Measurements from ENCODE around the gene ACER3.
"Not testable (repeated sequence)": the region's sequence is repeated elsewhere in the genome, so short reads cannot be mapped to it uniquely, and the experiment has no call there.

ACER3 gene

DNA sequence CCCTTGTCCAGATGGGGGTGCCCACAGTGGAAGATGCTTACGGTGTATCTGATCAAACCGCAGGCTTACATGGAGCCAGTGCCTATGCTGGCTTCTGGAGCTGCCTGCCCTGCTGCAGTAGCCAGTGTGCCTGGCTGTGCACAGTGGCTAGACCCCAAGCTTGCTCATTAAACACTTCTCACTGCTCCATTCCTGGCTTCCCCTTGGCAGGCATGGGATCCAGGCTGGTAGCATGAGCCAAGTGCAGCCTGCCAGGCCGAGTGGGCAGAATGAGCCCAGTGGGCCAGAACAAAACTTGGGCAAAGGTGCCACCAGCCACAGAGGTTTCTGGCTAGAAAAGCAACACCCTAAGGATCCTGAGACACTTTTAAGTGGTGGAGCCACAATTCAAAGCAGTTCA, 118.1 kb downstream of the ACER3 start:
- no peak for FAIRE-seq
- DNase-seq (ENCODE audit: insufficient read length, low spot score) = no peak

GRCh38 chr11:76980196-76980595, 119.5 kb downstream of the ACER3 start:
- DNase-seq (ENCODE audit: insufficient read length, low spot score) (no peak), FAIRE-seq (no peak)

DNA sequence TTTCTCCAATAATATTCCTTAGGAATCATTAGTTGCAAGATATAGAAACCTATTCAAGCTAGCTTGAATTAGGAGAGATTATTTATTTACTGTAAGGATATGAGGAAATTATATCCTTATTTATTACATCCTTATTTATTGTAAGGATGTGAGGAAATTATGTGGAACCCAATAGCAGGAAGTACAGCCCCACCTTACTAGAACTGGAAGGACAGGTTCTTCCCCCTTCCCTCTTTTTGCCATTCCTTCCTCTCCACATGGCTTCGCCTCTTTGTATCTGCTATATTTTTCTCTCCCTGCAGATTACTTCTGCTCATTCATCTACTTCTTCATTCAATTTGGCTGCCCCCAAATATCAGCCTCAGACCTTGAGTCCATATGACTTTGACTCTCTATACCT, 124.0 kb downstream of the ACER3 start:
- DNase-seq (ENCODE audit: insufficient read length, low spot score) (no peak), FAIRE-seq (no peak)

- DNase-seq (ENCODE audit: insufficient read length, low spot score) = no peak
- FAIRE-seq = no peak
Observed at GRCh38 chr11:76987203-76987602, 126.5 kb downstream of the ACER3 start.

DNA sequence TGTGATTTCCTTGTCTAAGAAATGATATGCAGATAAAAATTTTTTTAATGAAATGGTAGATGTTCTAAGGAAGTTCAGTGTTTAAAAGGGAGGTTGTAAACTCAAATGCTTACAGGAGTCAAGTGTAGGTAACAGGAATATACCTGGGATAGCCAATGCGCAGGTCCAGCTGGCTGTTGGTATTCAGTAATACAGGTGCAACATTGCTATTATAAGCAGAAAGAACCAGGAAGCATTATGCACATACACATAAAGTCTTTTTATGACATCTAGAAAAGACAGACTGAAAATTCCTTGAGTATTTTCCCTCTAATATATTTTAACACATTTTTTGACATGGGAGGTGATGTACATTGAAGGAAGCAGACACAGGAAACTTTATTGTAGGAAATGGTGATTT, 129.9 kb downstream of the ACER3 start:
- DNase-seq (ENCODE audit: insufficient read length, low spot score) (no peak), FAIRE-seq (no peak)

DNA sequence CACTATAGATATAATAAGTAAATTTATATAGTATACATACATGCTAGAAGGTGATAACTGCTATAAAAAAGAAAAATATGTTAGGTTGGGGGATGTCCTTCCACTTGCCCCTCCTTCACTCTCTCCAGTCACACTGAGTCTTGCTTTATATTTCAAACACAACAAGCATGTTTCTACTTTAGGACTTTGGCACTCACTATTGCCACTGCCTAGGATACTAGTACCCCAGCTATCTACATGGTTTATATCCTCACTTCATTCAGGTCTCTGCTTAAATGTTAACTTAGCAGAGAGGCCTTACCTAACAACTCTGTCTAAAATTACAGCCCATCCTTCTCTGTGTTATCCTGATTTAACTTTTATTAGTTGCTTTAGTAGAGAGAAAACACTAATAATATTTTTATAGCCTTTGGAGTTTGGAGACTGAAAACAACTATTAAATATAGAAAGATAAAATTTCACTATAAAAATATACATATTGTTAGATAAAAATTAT, 134.4 kb downstream of the ACER3 start:
- FAIRE-seq = no peak
- DNase-seq (ENCODE audit: insufficient read length, low spot score) = no peak

DNA sequence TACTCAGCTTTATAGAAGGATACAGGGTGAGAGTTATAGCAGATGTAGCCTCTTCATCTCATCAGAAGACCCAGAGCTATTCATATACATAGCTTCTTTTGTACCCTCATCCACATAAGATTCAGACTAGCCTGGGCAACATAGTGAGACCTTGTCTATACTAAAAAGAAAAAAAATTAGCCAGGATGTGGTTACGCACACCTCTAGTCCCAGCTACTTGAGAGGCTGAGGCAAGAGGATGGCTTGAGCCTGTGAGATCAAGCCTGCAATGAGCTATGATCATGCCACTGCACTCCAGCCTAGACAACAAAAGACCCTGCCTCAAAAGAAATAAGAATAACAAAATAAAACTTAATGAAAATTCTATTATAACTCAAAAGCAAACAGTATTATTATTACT, 136.8 kb downstream of the ACER3 start:
- FAIRE-seq (no peak), DNase-seq (ENCODE audit: insufficient read length, low spot score) (no peak)

DNA sequence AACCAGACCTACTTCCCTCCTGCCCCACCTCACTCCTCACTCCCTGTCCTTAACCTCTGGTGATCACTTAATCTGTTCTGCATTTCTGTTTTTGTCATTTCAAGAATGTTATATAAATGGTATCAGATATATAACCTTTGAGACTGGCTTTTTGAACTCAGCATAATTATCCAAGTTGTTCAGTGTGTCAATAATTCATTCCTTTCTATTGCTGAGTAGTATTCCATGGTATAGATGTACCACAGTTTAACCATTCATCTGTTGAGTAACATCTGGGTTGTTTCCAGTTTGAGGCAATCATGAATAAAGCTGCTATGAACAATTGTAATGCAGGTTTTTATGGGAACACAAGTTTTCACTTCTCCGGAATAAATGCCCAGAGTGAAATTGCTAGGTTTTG, 138.9 kb downstream of the ACER3 start:
- no peak for DNase-seq (ENCODE audit: insufficient read length, low spot score)
- FAIRE-seq = no peak

DNA sequence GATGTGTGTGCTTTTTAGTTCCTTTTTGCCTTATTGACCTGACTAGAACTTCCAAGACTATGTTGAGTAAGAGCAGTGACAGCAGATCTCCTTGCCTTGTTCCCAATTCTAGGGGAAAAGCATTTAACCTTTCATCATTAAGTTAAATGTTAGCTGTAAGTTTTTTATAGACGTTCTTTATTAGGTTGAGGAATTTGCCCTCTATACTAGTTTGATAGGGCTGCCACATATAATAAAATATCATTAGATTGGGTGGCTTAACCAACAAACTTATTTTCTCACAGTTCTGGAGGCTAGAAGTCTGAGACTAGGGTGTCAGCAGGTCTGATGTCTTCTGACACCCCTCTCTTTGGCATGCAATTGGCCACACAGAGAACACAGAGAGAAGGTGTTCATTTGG, 140.9 kb downstream of the ACER3 start:
- FAIRE-seq (no peak), DNase-seq (ENCODE audit: insufficient read length, low spot score) (no peak)

- FAIRE-seq = no peak
- DNase-seq (ENCODE audit: insufficient read length, low spot score) = no peak
Observed at GRCh38 chr11:77002776-77003175, 142.1 kb downstream of the ACER3 start.

DNA sequence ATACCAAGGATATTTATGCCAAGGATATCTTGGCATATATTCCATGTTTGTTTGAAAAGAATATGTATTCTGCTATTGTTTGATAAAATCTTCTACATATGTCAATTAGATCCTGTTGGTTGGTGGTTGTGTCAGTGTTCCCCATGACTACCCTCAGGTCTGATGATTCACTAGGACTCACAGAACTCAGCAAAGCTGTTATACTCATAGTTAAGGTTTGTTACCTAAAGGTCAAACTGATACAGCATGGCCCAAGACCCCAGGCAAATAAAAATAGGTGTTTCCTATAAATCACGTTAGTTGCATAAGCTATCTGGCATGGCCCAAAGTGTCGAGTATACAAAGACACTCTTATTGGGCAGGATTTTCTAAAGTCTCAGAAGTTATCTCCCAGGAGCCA, 143.2 kb downstream of the ACER3 start:
- no peak for FAIRE-seq
- DNase-seq (ENCODE audit: insufficient read length, low spot score) = no peak

GRCh38 chr11:77009533-77010160, 148.9 kb downstream of the ACER3 start:
- FAIRE-seq = peak; percentile 42

DNA sequence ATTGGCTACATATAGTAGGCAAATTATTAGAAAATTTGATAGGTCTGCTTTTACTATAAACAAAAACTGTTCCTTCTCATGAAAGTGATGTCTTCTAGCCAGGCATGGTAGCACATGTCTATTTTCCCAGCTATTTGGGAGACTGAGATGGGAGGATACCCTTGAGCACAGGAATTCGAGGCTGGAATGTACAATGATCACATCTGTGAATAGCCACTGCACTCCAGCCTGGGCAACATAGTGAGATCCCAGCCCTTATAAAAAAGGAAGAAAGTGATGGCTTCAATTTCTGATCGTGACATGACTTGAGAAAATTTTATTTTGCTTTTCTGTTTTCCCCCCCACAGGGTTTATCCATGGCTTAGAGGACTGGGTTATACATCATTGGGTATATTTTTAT, 154.0 kb downstream of the ACER3 start:
- DNase-seq (ENCODE audit: insufficient read length, low spot score) (no peak), FAIRE-seq (no peak)

More at GRCh38 chr11:77009533-77010160, 148.9 kb downstream of the ACER3 start:
- no peak for DNase-seq (ENCODE audit: insufficient read length, low spot score)

- not testable (repeated sequence) for FAIRE-seq; DNase-seq (ENCODE audit: insufficient read length, low spot score)
Observed at GRCh38 chr11:77018396-77018924, 157.7 kb downstream of the ACER3 start.

DNA sequence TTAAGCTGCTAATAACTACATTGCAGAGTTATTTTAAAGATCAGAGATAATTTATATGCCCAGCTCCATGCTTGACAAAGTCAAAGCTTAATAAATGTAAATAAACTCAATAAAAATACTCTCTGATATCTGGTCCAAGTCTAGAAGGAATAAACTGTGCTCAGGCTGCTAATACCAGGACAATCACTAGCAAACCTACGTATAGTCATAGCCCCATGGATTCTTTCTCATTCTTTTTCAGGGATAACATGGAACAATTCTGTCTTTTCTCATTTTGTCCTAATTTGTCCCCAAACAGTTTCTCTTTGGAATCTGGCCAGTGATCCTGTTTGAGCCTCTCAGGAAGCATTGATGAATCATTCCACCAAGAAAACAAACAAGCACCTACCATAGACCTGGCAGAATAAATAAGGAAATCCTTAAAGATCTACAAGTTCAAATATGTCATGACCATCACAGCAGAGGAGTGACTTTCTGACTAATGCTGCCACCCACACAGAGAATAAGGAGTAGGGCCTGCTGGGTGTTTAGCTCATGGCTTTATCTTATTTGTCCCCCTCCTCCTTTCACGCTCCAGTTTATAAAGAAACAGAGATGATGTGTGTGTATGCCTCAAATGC, 159.4 kb downstream of the ACER3 start:
- peak; percentile 20 for FAIRE-seq
- DNase-seq (ENCODE audit: insufficient read length, low spot score) = peak; percentile 37

DNA sequence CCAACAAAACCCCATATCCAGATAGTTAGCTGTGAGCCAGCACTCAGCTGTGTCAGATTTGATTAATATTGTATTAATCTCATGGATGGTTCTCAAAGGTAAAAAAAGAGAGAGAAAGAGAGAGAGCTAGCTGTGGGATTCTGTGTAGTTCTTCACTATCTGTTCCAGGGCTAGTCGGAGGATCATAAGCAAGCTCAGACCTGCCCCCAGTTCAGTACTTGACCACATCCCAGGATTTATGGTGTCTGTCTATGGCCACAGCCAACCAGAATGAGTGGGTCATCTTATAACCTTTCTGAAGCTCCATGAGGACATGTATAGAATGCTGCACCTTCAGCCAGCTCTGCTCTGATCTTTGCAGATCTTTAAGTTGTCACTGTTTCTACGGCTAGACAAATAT, 160.0 kb downstream of the ACER3 start:
- peak; percentile 54 for DNase-seq (ENCODE audit: insufficient read length, low spot score)
- peak; percentile 46 for FAIRE-seq

- DNase-seq (ENCODE audit: insufficient read length, low spot score) (no peak), FAIRE-seq (no peak)
Observed at GRCh38 chr11:77024745-77025144, 164.0 kb downstream of the ACER3 start.

- FAIRE-seq = no peak
- no peak for DNase-seq (ENCODE audit: insufficient read length, low spot score)
Observed at GRCh38 chr11:77026221-77026620, 165.5 kb downstream of the ACER3 start.

DNA sequence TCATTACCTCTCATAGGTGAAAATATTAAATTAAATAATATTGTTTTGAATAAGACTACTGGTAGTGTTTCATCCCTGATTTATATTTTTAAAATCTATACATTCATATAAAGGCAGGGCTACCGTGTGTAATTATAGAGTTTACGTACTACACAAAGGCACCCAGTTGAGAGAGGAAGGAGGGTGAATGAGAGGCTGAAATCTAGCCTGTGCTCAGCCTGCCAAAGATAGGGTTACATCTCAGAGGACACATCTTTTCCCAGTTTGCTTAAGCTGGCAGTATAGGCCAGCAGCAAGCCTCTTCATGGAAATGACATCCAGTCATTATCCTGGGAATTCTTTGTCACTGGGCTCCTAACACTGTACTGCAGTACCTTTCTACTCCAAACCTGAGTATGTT, 166.0 kb downstream of the ACER3 start:
- FAIRE-seq (no peak), DNase-seq (ENCODE audit: insufficient read length, low spot score) (no peak)

- no peak for FAIRE-seq
Observed at GRCh38 chr11:77027275-77027674, 166.6 kb downstream of the ACER3 start.

GRCh38 chr11:77029829-77030228, 169.1 kb downstream of the ACER3 start:
- FAIRE-seq (no peak), DNase-seq (ENCODE audit: insufficient read length, low spot score) (no peak)

More at GRCh38 chr11:77027275-77027674, 166.6 kb downstream of the ACER3 start:
- DNase-seq (ENCODE audit: insufficient read length, low spot score) = no peak

GRCh38 chr11:77030834-77031414, 170.2 kb downstream of the ACER3 start:
- DNase-seq (ENCODE audit: insufficient read length, low spot score) = no peak
- no peak for FAIRE-seq
